MCF 10A (cell line): ENCODE results near the gene SUSD2. TPM values are rescaled to one million over a fixed set of nuclear protein-coding genes. Genes with fewer than 3 reads are reported as not detected.

Experiments used
- BruUV-seq: library from RNA; stranded (reverse); fragments of 400-500 nt; replicated peaks from 2 replicates; lab custom pipeline; 2021; lab: Mats Ljungman, UMichigan
- CTCF ChIA-PET: fragments of 300-600 bp; sonication (Branson Sonifier 250); formaldehyde crosslinking; extraction: SDS; loops from one replicate; lab custom pipeline; 2021; ENCODE audit warnings: antibody characterized with exemption, inconsistent platforms; lab: Yijun Ruan, JAX
- POLR2A ChIA-PET: fragments of 300-600, 350-650 bp; sonication (Branson Sonifier 250); formaldehyde crosslinking; extraction: SDS; loops from one replicate; lab custom pipeline; 2020; ENCODE audit warnings: antibody characterized with exemption, inconsistent platforms; lab: Yijun Ruan, JAX
- DNase-seq: peaks from one replicate; pipeline ENCODE4 v3.0.0-alpha.2; 2018; ENCODE audit not compliant: unreplicated experiment
- H3K27ac Mint-ChIP-seq: one replicate; pipeline ENCODE4 v1.8.0; 2022; ENCODE audit warnings: mild to moderate bottlenecking, low read depth, mixed read lengths; ENCODE audit not compliant: unreplicated experiment
- H3K27me3 Mint-ChIP-seq: one replicate; pipeline ENCODE4 v1.8.0; 2022; ENCODE audit warnings: mixed read lengths; ENCODE audit not compliant: insufficient read depth, unreplicated experiment
- H3K36me3 Mint-ChIP-seq: one replicate; pipeline ENCODE4 v1.8.0; 2022; ENCODE audit warnings: mild to moderate bottlenecking, moderate library complexity, mixed read lengths; ENCODE audit not compliant: insufficient read depth, unreplicated experiment
- H3K4me1 Mint-ChIP-seq: one replicate; pipeline ENCODE4 v1.8.0; 2022; ENCODE audit warnings: mixed read lengths; ENCODE audit not compliant: insufficient read depth, unreplicated experiment
- H3K4me3 Mint-ChIP-seq: one replicate; pipeline ENCODE4 v1.8.0; 2022; ENCODE audit warnings: mild to moderate bottlenecking, moderate library complexity, mixed read lengths; ENCODE audit not compliant: unreplicated experiment
- H3K9me3 Mint-ChIP-seq: one replicate; pipeline ENCODE4 v1.8.0; 2022; ENCODE audit warnings: mixed read lengths; ENCODE audit not compliant: unreplicated experiment
- intact Hi-C: fragments of 100-400 bp; cut with micrococcal nuclease; formaldehyde crosslinking; loops from 2 replicates; pipeline ENCODE4 v1.14.1; 2022
- total RNA-seq: library from RNA; stranded (reverse); gene quantifications from 2 replicates; pipeline ENCODE4 v1.2.3, GENCODE V29; 2022
- TF ChIP-seq, protein P1 (sequence below): fragments of 200-600 bp; IDR thresholded peaks from one replicate; pipeline ENCODE4 v1.8.0; 2022; ENCODE audit warnings: antibody characterized with exemption, mild to moderate bottlenecking; ENCODE audit not compliant: unreplicated experiment

Gene SUSD2
- total RNA-seq, 1 experiment from 2014 or later, result 32.8 TPM

DNA sequence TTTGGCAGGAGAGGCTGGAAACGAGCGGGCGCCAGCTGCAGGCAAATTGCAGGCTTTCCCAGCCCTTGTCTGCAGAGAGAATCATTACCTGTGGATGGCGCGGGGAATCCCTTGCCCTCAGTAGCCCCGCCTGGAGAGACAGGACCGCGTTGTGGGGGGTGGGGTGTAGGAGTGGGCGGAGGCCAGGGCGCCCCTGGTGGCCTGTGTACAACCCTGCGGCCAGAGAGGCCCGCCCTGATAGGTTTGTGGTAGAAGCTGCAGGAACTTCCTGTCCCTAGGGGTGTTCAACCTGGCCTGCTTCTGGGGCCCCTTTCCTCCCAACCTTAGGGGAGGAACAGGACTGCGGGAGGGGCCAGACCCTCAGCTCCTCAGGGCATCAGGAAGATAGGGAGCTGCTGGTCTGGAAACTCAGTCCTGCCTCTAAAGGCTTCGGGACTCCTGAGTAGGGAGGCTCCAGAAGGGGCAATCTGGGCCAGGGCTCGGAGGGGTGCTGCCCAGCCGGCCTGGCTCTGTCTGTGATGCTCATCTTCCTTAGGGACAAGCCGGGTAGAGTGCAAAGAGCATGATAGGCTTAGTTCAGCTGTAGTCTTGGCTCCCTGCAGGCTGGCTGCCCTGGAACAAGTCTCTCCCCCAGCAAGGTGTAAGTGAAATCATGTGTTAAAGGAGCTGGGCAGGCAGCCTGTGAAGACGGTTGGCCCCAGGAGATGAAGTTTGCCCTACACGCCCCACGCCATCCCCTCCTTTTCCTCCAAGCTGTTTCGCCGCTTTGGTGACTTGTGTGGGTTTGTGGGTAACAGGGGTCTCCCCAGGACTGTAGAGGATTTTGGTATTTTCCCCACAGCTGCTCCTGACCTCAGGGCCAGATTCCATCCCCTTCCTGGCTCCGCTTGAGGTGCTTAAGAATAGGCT lies 24.1 kb upstream of the SUSD2 start:
- TF ChIP-seq, protein P1, sequence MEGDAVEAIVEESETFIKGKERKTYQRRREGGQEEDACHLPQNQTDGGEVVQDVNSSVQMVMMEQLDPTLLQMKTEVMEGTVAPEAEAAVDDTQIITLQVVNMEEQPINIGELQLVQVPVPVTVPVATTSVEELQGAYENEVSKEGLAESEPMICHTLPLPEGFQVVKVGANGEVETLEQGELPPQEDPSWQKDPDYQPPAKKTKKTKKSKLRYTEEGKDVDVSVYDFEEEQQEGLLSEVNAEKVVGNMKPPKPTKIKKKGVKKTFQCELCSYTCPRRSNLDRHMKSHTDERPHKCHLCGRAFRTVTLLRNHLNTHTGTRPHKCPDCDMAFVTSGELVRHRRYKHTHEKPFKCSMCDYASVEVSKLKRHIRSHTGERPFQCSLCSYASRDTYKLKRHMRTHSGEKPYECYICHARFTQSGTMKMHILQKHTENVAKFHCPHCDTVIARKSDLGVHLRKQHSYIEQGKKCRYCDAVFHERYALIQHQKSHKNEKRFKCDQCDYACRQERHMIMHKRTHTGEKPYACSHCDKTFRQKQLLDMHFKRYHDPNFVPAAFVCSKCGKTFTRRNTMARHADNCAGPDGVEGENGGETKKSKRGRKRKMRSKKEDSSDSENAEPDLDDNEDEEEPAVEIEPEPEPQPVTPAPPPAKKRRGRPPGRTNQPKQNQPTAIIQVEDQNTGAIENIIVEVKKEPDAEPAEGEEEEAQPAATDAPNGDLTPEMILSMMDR, result peak; percentile 89
- H3K4me3 Mint-ChIP-seq, result peak overlapping the region; percentile 70
- DNase-seq, result peak; percentile 85
- ChIA-PET POLR2A (interaction anchor here (0.6 to 2.4 kb wide), 2 partner anchors 11 kb away, joined by 4 to 11 read pairs; no protein-coding TSS in a partner anchor), CTCF (interaction anchor here (0.5 to 3.9 kb wide), 17 partner anchors 8 to 857 kb away, joined by 3 to 35 read pairs (median 4); no protein-coding TSS in a partner anchor)
- H3K27me3 Mint-ChIP-seq, result no peaks in the 10 kb centered on the region
- H3K9me3 Mint-ChIP-seq, result no peaks in the 10 kb centered on the region
- no TSS peak for BruUV-seq
- H3K4me1 Mint-ChIP-seq, result peaks cover 13% of the 10 kb centered on the region
- no peak overlapping the region for H3K27ac Mint-ChIP-seq
- H3K36me3 Mint-ChIP-seq, result peaks cover 5% of the 10 kb centered on the region
- intact Hi-C loops, result loop anchor here (2.0 kb wide), 1 partner anchor 50 kb away; no protein-coding TSS in a partner anchor

DNA sequence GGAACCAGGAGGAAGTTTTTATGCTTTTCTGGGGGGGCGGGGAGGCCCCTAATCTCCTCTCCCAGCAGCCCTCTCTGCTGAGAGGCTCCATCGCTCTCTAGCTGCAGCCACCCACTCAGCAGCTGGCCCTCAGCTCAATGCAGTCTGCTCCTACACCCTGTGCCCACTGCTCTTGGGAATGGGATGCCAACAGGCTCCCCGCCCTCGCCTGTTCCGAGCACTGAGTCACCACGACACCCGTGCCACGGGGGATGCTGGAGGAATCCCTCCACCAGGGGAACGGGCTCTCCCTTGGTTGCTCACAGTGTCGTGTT lies 23.5 kb upstream of the SUSD2 start:
- BruUV-seq, result no TSS peak
- peaks cover 13% of the 10 kb centered on the region for H3K4me1 Mint-ChIP-seq
- DNase-seq, result no peak
- CTCF ChIA-PET, result interaction anchor here (0.6 to 3.9 kb wide), 12 partner anchors 11 to 645 kb away, joined by 3 to 35 read pairs (median 4); no protein-coding TSS in a partner anchor
- TF ChIP-seq, protein P1, result no peak
- H3K36me3 Mint-ChIP-seq, result peaks cover 5% of the 10 kb centered on the region
- POLR2A ChIA-PET, result interaction anchor here (0.6 to 2.4 kb wide), 2 partner anchors 10 to 12 kb away, joined by 4 to 11 read pairs; no protein-coding TSS in a partner anchor
- H3K27me3 Mint-ChIP-seq, result no peaks in the 10 kb centered on the region
- H3K27ac Mint-ChIP-seq, result no peak overlapping the region
- no peaks in the 10 kb centered on the region for H3K9me3 Mint-ChIP-seq
- no peak overlapping the region for H3K4me3 Mint-ChIP-seq
- intact Hi-C loops, result loop anchor here (2.0 kb wide), 1 partner anchor 51 kb away; no protein-coding TSS in a partner anchor

- ChIA-PET POLR2A (no interaction called here), CTCF (interaction anchor here (0.7 to 0.9 kb wide), 2 partner anchors 16 to 24 kb away, joined by 3 read pairs; no protein-coding TSS in a partner anchor)
- Mint-ChIP-seq H3K4me1 (peaks cover 13% of the 10 kb centered on the region), H3K9me3 (no peaks in the 10 kb centered on the region), H3K27ac (no peak overlapping the region), H3K36me3 (peaks cover 6% of the 10 kb centered on the region), H3K4me3 (no peak overlapping the region), H3K27me3 (no peaks in the 10 kb centered on the region)
- intact Hi-C loops, result no loop called here
- TF ChIP-seq, protein P1, result no peak
- no TSS peak for BruUV-seq
- DNase-seq, result no peak
Observed at GRCh38 chr22:24159650-24160049, 21.6 kb upstream of the SUSD2 start.

- Mint-ChIP-seq H3K27ac (peak overlapping the region; percentile 23), H3K36me3 (peaks cover 6% of the 10 kb centered on the region), H3K4me1 (peaks cover 13% of the 10 kb centered on the region), H3K27me3 (no peaks in the 10 kb centered on the region), H3K4me3 (no peak overlapping the region), H3K9me3 (no peaks in the 10 kb centered on the region)
- POLR2A ChIA-PET, result no interaction called here
- no peak for DNase-seq
- BruUV-seq, result no TSS peak
- CTCF ChIA-PET, result interaction anchor here (0.9 to 1.4 kb wide), 3 partner anchors 14 to 65 kb away, joined by 3 to 4 read pairs (median 4); no protein-coding TSS in a partner anchor
- TF ChIP-seq, protein P1, result no peak
- intact Hi-C loops, result no loop called here
Observed at GRCh38 chr22:24160546-24160945, 20.7 kb upstream of the SUSD2 start.
